Measurements from ENCODE around the gene TRAF4. TPM values are rescaled to one million over a fixed set of nuclear protein-coding genes. Genes with fewer than 3 reads are reported as not detected.

Gene TRAF4
- total RNA-seq, 4 donors from 2014 or later: 3.4 to 10.8 (median 4.7) TPM

GRCh38 chr17:28724500-28725165 is 19.2 kb upstream of the TRAF4 start:
- ATAC-seq: no peak
- H3K27me3 ChIP-seq: no peaks in the 10 kb centered on the region
- H3K4me1 ChIP-seq: peaks cover 4 to 77% (median 35%) of the 10 kb centered on the region in 3 donors
- peaks cover 0 to 39% of the 10 kb centered on the region in 2 donors for H3K36me3 ChIP-seq
- TF ChIP-seq POLR2A (IDR thresholded peaks at IDR 0.05) (no peak), CTCF (IDR thresholded peaks at IDR 0.05) (no peak), EP300 (IDR thresholded peaks at IDR 0.05) (no peak), POLR2AphosphoS5 (IDR thresholded peaks at IDR 0.05) (no peak)
- H3K27ac ChIP-seq: peak overlapping the region in 2 of 4 donors; percentile 97 to 100
- no peak overlapping the region for H3K4me3 ChIP-seq
- H3K9me3 ChIP-seq: no peaks in the 10 kb centered on the region
- 53 to 62% methylated on average over 7 to 8 of the region's 10 CpGs for WGBS, 2 donors (ENCODE audit: low coverage in 1 of 2)

- TF ChIP-seq CTCF (IDR thresholded peaks at IDR 0.05) (no peak), EP300 (IDR thresholded peaks at IDR 0.05) (no peak), POLR2AphosphoS5 (IDR thresholded peaks at IDR 0.05) (no peak), POLR2A (IDR thresholded peaks at IDR 0.05) (no peak)
- ATAC-seq: no peak
- Histone ChIP-seq H3K4me3 (peak overlapping the region in 1 of 2 donors; percentile 79), H3K27me3 (no peaks in the 10 kb centered on the region), H3K27ac (peak overlapping the region in 3 of 4 donors; percentile 95 to 100 (median 97)), H3K36me3 (peaks cover 0 to 39% of the 10 kb centered on the region in 2 donors), H3K9me3 (no peaks in the 10 kb centered on the region), H3K4me1 (peaks cover 4 to 76% (median 35%) of the 10 kb centered on the region in 3 donors)
- WGBS, 2 donors (ENCODE audit: low coverage in 1 of 2): 23 to 58% methylated on average over 3 to 15 of the region's 20 CpGs
Measured at GRCh38 chr17:28725166-28725659, 18.6 kb upstream of the TRAF4 start.

- Histone ChIP-seq H3K9me3 (no peaks in the 10 kb centered on the region), H3K4me3 (peak overlapping the region; percentile 47 to 79), H3K27me3 (no peaks in the 10 kb centered on the region), H3K27ac (peak overlapping the region in 3 of 4 donors; percentile 95 to 100 (median 97)), H3K36me3 (peaks cover 0 to 39% of the 10 kb centered on the region in 2 donors), H3K4me1 (peaks cover 4 to 71% (median 32%) of the 10 kb centered on the region in 3 donors)
- TF ChIP-seq CTCF (IDR thresholded peaks at IDR 0.05) (no peak), EP300 (IDR thresholded peaks at IDR 0.05) (no peak), POLR2A (IDR thresholded peaks at IDR 0.05) (peak in 1 of 2 donors; percentile 9)
- peak; percentile 44 for ATAC-seq
- WGBS, 2 donors (ENCODE audit: low coverage in 1 of 2): no CpG with 5 or more reads among the region's 45 CpGs
Measured at GRCh38 chr17:28725660-28726225, 18.1 kb upstream of the TRAF4 start.

- 0% methylated on average over 4 of the region's 49 CpGs; no CpG with 5 or more reads in 1 of the 2 donors for WGBS, 2 donors (ENCODE audit: low coverage in 1 of 2)
- no peaks in the 10 kb centered on the region for H3K27me3 ChIP-seq
Measured at GRCh38 chr17:28726226-28726626, 17.6 kb upstream of the TRAF4 start, which contains the start of gene TLCD1. Gene TLCD1 (minus strand): TSS chr17:28726233. CDS start chr17:28726097, 136 bp downstream.

More at GRCh38 chr17:28726226-28726626, 17.6 kb upstream of the TRAF4 start, which contains the start of gene TLCD1:
- peaks cover 0 to 66% (median 27%) of the 10 kb centered on the region in 3 donors for H3K4me1 ChIP-seq
- H3K36me3 ChIP-seq: peaks cover 0 to 38% of the 10 kb centered on the region in 2 donors
- no peaks in the 10 kb centered on the region for H3K9me3 ChIP-seq
- peak; percentile 51 for ATAC-seq
- peak within 1 kb of the TSS; percentile 47 to 79 for H3K4me3 ChIP-seq
- no peak for TF ChIP-seq POLR2A (IDR thresholded peaks at IDR 0.05)
- TF ChIP-seq CTCF (IDR thresholded peaks at IDR 0.05): no peak
- TF ChIP-seq EP300 (IDR thresholded peaks at IDR 0.05): no peak
- no peak for TF ChIP-seq POLR2AphosphoS5 (IDR thresholded peaks at IDR 0.05)
- H3K27ac ChIP-seq: peak within 1 kb of the TSS in 3 of 4 donors; percentile 95 to 100 (median 97)
